HL-60 (cell line): ENCODE measurements around the gene FRMD3.

Experiments used
- CTCF ChIP-seq: IDR thresholded peaks from one replicate; pipeline ENCODE4 v1.5.1; 2011; ENCODE audit warnings: low read length, control low read depth, inconsistent platforms; ENCODE audit not compliant: insufficient read depth
- POLR2AphosphoS5 ChIP-seq: IDR thresholded peaks from 2 replicates; pipeline ENCODE4 v1.6.1; 2012; ENCODE audit warnings: low read depth

GRCh38 chr9:83290692-83291091, 247.5 kb downstream of the FRMD3 start:
- no peak for TF ChIP-seq CTCF
- no peak for TF ChIP-seq POLR2AphosphoS5
